ENCODE measurements around the gene BBS1. TPM values are rescaled to one million over a fixed set of nuclear protein-coding genes. Genes with fewer than 3 reads are reported as not detected.

BBS1 gene
- total and polyA plus RNA-seq, 4 experiments from 2014 or later, result 8.9 to 41.3 (median 26.4) TPM

GRCh38 chr11:66471142-66471541 lies 39.3 kb upstream of the BBS1 start:
- intact Hi-C loops (cut with micrococcal nuclease), result no loop called here
- H3K4me1 Mint-ChIP-seq, result peaks cover 7 to 29% (median 18%) of the 10 kb centered on the region in 4 donors
- CTCF ChIA-PET (ENCODE audit: partially characterized antibody), result interaction anchor here (1.2 to 1.3 kb wide), 2 partner anchors 9 to 32 kb away, joined by 3 to 6 read pairs; partner anchors contain the start of genes DPP3 and MRPL11
- no peak overlapping the region for H3K27ac Mint-ChIP-seq
- H3K36me3 ChIP-seq (ENCODE audit: insufficient read depth, low read length), result peaks cover 9% of the 10 kb centered on the region
- H3K4me1 ChIP-seq (ENCODE audit: insufficient read depth, low read length), result peaks cover 17% of the 10 kb centered on the region
- POLR2A ChIA-PET (ENCODE audit: partially characterized antibody), result interaction anchor here (1.5 to 1.8 kb wide), 2 partner anchors 9 to 32 kb away, joined by 4 to 7 read pairs; partner anchors contain the start of genes DPP3 and MRPL11
- H3K4me3 ChIP-seq (ENCODE audit: low read length in 2 of 2), result no peak overlapping the region
- H3K27me3 Mint-ChIP-seq, result no peaks in the 10 kb centered on the region
- H3K4me3 Mint-ChIP-seq, result no peak overlapping the region
- H3K27ac ChIP-seq (ENCODE audit: low read depth, low read length), result no peak overlapping the region
- H3K27me3 ChIP-seq (ENCODE audit: insufficient read depth, low read length), result no peaks in the 10 kb centered on the region
- no peaks in the 10 kb centered on the region for H3K9me3 ChIP-seq (ENCODE audit: control insufficient read depth in 1 of 2, low read length in 2 of 2)
- no peaks in the 10 kb centered on the region for H3K9me3 Mint-ChIP-seq
- H3K36me3 Mint-ChIP-seq, result peaks cover 5 to 9% of the 10 kb centered on the region in 2 donors
- DNase-seq, result no peak

GRCh38 chr11:66472054-66472453 lies 38.4 kb upstream of the BBS1 start:
- intact Hi-C loops (cut with micrococcal nuclease), result no loop called here
- H3K4me1 ChIP-seq (ENCODE audit: insufficient read depth, low read length), result peaks cover 14% of the 10 kb centered on the region
- H3K4me1 Mint-ChIP-seq, result peaks cover 7 to 23% (median 15%) of the 10 kb centered on the region in 4 donors
- DNase-seq, result no peak
- H3K27me3 Mint-ChIP-seq, result no peaks in the 10 kb centered on the region
- peaks cover 5 to 8% of the 10 kb centered on the region in 2 donors for H3K36me3 Mint-ChIP-seq
- H3K9me3 ChIP-seq (ENCODE audit: control insufficient read depth in 1 of 2, low read length in 2 of 2), result no peaks in the 10 kb centered on the region
- H3K9me3 Mint-ChIP-seq, result no peaks in the 10 kb centered on the region
- no peak overlapping the region for H3K4me3 Mint-ChIP-seq
- CTCF ChIA-PET (ENCODE audit: partially characterized antibody), result interaction anchor here (0.6 to 1.3 kb wide), 3 partner anchors 8 to 83 kb away, joined by 3 to 6 read pairs (median 3); partner anchors contain the start of genes DPP3 and MRPL11
- H3K27ac ChIP-seq (ENCODE audit: low read depth, low read length), result no peak overlapping the region
- no peak overlapping the region for H3K27ac Mint-ChIP-seq
- no peak overlapping the region for H3K4me3 ChIP-seq (ENCODE audit: low read length in 2 of 2)
- peaks cover 9% of the 10 kb centered on the region for H3K36me3 ChIP-seq (ENCODE audit: insufficient read depth, low read length)
- POLR2A ChIA-PET (ENCODE audit: partially characterized antibody), result interaction anchor here (1.8 kb wide), 1 partner anchor 33 kb away, joined by 4 read pairs; the partner anchor contains the start of gene MRPL11
- no peaks in the 10 kb centered on the region for H3K27me3 ChIP-seq (ENCODE audit: insufficient read depth, low read length)

- Mint-ChIP-seq H3K4me3 (no peak overlapping the region), H3K4me1 (peaks cover 3 to 20% (median 7%) of the 10 kb centered on the region in 4 donors), H3K27me3 (no peaks in the 10 kb centered on the region), H3K27ac (no peak overlapping the region), H3K36me3 (peaks cover 5 to 8% of the 10 kb centered on the region in 2 donors), H3K9me3 (no peaks in the 10 kb centered on the region)
- peaks cover 9% of the 10 kb centered on the region for H3K36me3 ChIP-seq (ENCODE audit: insufficient read depth, low read length)
- POLR2A ChIA-PET (ENCODE audit: partially characterized antibody), result no interaction called here
- H3K4me3 ChIP-seq (ENCODE audit: low read length in 2 of 2), result no peak overlapping the region
- intact Hi-C loops (cut with micrococcal nuclease), result no loop called here
- DNase-seq, result no peak
- peaks cover 4% of the 10 kb centered on the region for H3K4me1 ChIP-seq (ENCODE audit: insufficient read depth, low read length)
- CTCF ChIA-PET (ENCODE audit: partially characterized antibody), result interaction anchor here (1.7 kb wide), 1 partner anchor 34 kb away, joined by 3 read pairs; the partner anchor contains the start of gene MRPL11
- no peaks in the 10 kb centered on the region for H3K27me3 ChIP-seq (ENCODE audit: insufficient read depth, low read length)
- no peaks in the 10 kb centered on the region for H3K9me3 ChIP-seq (ENCODE audit: control insufficient read depth in 1 of 2, low read length in 2 of 2)
- no peak overlapping the region for H3K27ac ChIP-seq (ENCODE audit: low read depth, low read length)
Measured at GRCh38 chr11:66473167-66473566, 37.3 kb upstream of the BBS1 start.

- ChIA-PET CTCF (ENCODE audit: partially characterized antibody) (interaction anchor here (1.7 kb wide), 1 partner anchor 35 kb away, joined by 3 read pairs; the partner anchor contains the start of gene MRPL11), POLR2A (ENCODE audit: partially characterized antibody) (no interaction called here)
Measured at GRCh38 chr11:66473608-66474515, 36.6 kb upstream of the BBS1 start.

GRCh38 chr11:66475349-66476172 lies 34.9 kb upstream of the BBS1 start:
- Mint-ChIP-seq H3K4me3 (no peak overlapping the region), H3K27ac (no peak overlapping the region), H3K27me3 (no peaks in the 10 kb centered on the region), H3K36me3 (peaks cover 5 to 15% of the 10 kb centered on the region in 2 donors), H3K4me1 (peaks cover 8 to 30% (median 11%) of the 10 kb centered on the region in 4 donors), H3K9me3 (no peaks in the 10 kb centered on the region)
- no peak for DNase-seq
- Histone ChIP-seq H3K27ac (ENCODE audit: low read depth, low read length) (no peak overlapping the region), H3K9me3 (ENCODE audit: control insufficient read depth in 1 of 2, low read length in 2 of 2) (no peaks in the 10 kb centered on the region), H3K4me3 (ENCODE audit: low read length in 2 of 2) (no peak overlapping the region), H3K36me3 (ENCODE audit: insufficient read depth, low read length) (peaks cover 9% of the 10 kb centered on the region), H3K27me3 (ENCODE audit: insufficient read depth, low read length) (no peaks in the 10 kb centered on the region), H3K4me1 (ENCODE audit: insufficient read depth, low read length) (peaks cover 11% of the 10 kb centered on the region)
- ChIA-PET CTCF (ENCODE audit: partially characterized antibody) (no interaction called here), POLR2A (ENCODE audit: partially characterized antibody) (no interaction called here)
- intact Hi-C loops (cut with micrococcal nuclease), result no loop called here

More at GRCh38 chr11:66473608-66474515, 36.6 kb upstream of the BBS1 start:
- no peak for DNase-seq
- Mint-ChIP-seq H3K36me3 (peaks cover 5 to 8% of the 10 kb centered on the region in 2 donors), H3K4me1 (peaks cover 1 to 18% (median 4%) of the 10 kb centered on the region in 4 donors), H3K27me3 (no peaks in the 10 kb centered on the region), H3K9me3 (no peaks in the 10 kb centered on the region), H3K4me3 (no peak overlapping the region), H3K27ac (peak overlapping the region in 2 of 7 donors; percentile 23 to 81)
- Histone ChIP-seq H3K36me3 (ENCODE audit: insufficient read depth, low read length) (peaks cover 9% of the 10 kb centered on the region), H3K27ac (ENCODE audit: low read depth, low read length) (no peak overlapping the region), H3K9me3 (ENCODE audit: control insufficient read depth in 1 of 2, low read length in 2 of 2) (no peaks in the 10 kb centered on the region), H3K27me3 (ENCODE audit: insufficient read depth, low read length) (no peaks in the 10 kb centered on the region), H3K4me1 (ENCODE audit: insufficient read depth, low read length) (no peaks in the 10 kb centered on the region), H3K4me3 (ENCODE audit: low read length in 2 of 2) (no peak overlapping the region)
- intact Hi-C loops (cut with micrococcal nuclease), result no loop called here

GRCh38 chr11:66476173-66476840 lies 34.1 kb upstream of the BBS1 start:
- ChIA-PET POLR2A (ENCODE audit: partially characterized antibody) (interaction anchor here (1.0 kb wide), 1 partner anchor 10 kb away, joined by 3 read pairs; no protein-coding TSS in a partner anchor), CTCF (ENCODE audit: partially characterized antibody) (no interaction called here)
- Histone ChIP-seq H3K27me3 (ENCODE audit: insufficient read depth, low read length) (no peaks in the 10 kb centered on the region), H3K9me3 (ENCODE audit: control insufficient read depth in 1 of 2, low read length in 2 of 2) (no peaks in the 10 kb centered on the region), H3K4me3 (ENCODE audit: low read length in 2 of 2) (no peak overlapping the region), H3K36me3 (ENCODE audit: insufficient read depth, low read length) (peaks cover 9% of the 10 kb centered on the region), H3K4me1 (ENCODE audit: insufficient read depth, low read length) (peaks cover 19% of the 10 kb centered on the region), H3K27ac (ENCODE audit: low read depth, low read length) (no peak overlapping the region)
- Mint-ChIP-seq H3K9me3 (no peaks in the 10 kb centered on the region), H3K36me3 (peaks cover 1 to 16% of the 10 kb centered on the region in 2 donors), H3K4me1 (peaks cover 11 to 35% (median 16%) of the 10 kb centered on the region in 4 donors), H3K27ac (peak overlapping the region in 2 of 7 donors; percentile 35 to 41), H3K27me3 (no peaks in the 10 kb centered on the region), H3K4me3 (no peak overlapping the region)
- intact Hi-C loops (cut with micrococcal nuclease), result no loop called here
- DNase-seq, result no peak
